GM12892 (cell line): ENCODE data around the gene ETS2.

Source experiments
- POLR2A ChIP-seq: IDR thresholded peaks from 2 replicates; pipeline ENCODE4 v1.6.1; 2011; ENCODE audit warnings: low read depth, low read length, control low read depth
- POLR2AphosphoS5 ChIP-seq: IDR thresholded peaks from 2 replicates; pipeline ENCODE4 v1.6.1; 2011; ENCODE audit warnings: low read depth, low read length, control low read depth
- TAF1 ChIP-seq: IDR thresholded peaks from 2 replicates; pipeline ENCODE4 v1.6.1; 2011; ENCODE audit warnings: low read depth, mild to moderate bottlenecking, control low read depth, low read length, borderline replicate concordance

GRCh38 chr21:38794978-38795377 is 10.8 kb upstream of the ETS2 start:
- TF ChIP-seq POLR2AphosphoS5 (no peak), TAF1 (no peak), POLR2A (no peak)
